GM21737 (cell line): ENCODE measurements around the gene MGLL.

Experiments used
- ATAC-seq: cut with Tn5 transposase; IDR thresholded peaks from one replicate; pipeline ENCODE4 v1.9.1; 2021; ENCODE audit warnings: mild to moderate bottlenecking, moderate library complexity; ENCODE audit not compliant: unreplicated experiment

MGLL gene

DNA sequence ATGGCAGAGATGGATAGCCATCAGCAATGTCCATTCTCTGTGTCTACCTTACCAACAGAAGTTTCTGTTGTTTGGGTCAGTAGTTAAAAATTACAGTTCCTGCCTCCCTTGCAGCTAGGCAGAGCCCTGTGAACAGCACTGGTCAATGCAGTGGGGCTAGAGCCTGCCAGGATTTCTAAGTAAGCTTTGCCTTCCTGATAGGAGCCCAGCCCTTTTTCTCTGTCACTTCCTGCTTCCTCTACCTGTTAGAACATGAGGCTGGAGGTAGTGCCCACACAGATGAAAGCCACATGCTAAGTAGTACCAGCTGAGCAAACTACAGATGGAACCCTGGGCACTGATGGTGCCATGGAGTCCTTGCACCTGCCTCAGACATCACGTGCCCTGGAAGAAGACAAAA, 45.0 kb downstream of the MGLL start:
- ATAC-seq, result no peak

- no peak for ATAC-seq
These were observed 46.0 kb downstream of the MGLL start for GRCh38 chr3:127776347-127776746.

DNA sequence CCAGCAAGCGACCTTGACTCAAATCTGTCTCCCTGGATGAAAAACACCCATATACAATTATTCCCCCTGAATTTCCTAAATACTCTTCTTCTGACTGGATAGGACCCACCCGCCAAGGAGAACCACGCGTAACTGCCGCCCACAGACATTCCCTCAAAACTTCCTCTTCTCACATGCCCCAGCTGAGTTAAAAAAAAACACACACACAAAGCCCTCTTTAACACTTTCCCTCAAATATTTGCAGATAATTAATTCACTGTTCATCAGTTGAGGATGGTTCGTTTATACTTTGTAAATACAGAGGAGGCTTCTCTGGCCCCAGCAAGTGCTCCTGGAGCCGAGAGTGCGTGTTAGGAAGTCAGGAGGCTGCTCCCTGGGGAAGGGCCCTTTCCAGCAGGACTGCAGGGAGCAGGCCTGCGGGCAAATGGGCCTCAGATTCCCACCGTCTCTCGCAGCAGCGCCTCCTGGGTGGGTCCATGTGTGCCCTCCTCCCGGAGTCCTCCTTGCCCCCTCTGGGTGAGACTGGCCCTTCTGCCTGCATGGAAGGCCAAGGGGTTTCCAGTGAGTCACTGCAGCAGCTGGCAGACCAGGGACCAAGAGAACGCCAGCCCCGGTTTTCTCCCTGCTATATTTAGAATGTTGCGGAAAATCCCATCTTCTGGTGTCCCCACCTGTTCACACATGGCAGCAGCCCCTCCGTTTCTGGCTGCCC, 46.8 kb downstream of the MGLL start:
- no peak for ATAC-seq

GRCh38 chr3:127774647-127775046, 47.7 kb downstream of the MGLL start:
- no peak for ATAC-seq

- no peak for ATAC-seq
These were observed 48.4 kb downstream of the MGLL start for GRCh38 chr3:127773752-127774395.

DNA sequence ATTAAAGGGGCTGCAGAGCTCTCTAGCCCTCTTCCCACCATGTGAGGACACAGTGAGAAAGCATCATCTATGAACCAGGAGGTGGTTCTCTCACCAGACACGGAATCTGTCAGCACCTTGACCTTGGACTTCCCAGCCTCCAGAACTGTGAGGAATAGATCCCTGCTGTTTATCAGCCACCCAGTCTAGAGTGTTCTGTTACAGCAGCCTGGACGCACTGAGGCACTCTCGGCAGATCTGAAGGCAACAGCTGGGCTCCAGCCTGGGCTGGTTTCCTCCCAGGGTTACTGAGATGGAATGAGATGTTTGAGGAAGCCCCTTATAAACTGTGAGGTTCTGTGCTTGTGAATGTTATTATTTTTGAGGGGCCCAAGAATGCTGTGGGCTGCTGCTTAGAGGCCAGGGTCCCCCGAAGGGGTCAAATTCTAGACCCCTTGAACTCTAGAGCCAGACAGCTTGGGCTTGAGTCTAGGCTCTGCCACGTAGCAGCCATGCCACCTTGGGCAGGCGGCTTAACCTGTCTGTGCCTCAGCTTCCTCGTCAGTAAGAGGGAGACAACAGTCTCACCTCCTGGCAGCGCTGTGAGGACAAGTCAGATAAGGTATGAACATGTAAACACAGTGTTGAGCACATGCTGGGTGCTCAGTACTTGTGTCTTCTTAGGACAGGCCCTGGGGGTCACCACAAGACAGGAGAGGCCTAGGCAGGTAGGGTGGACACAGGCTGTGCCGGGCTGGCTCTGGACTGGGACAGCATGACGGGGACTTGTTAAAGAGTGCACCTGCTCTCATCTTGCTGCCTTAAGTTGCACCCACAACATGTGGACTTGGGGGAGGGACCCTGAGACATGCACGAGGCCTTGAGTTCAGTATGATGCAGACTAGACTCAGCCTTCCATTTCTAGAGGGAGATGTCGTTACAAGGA, 49.2 kb downstream of the MGLL start:
- ATAC-seq, result no peak

DNA sequence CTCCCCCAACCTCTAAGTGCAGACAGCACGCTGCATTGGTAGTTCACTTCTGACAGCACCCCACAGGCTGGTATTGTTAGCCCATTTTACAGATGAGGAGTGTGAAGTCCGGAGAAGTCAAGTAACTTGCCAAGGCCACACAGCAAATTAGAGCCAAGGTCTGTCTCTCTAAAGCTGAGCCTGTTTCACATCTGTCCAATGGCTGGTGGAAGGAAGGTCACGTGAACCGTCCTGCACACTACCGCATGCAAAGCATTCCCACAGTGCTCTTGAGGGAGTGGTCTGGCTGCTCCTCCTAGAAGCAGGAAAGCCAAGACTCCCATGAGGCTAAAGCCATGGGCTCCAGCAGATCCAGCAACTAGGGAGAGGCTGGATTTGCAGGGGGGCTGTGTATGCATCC, 50.0 kb downstream of the MGLL start:
- no peak for ATAC-seq

DNA sequence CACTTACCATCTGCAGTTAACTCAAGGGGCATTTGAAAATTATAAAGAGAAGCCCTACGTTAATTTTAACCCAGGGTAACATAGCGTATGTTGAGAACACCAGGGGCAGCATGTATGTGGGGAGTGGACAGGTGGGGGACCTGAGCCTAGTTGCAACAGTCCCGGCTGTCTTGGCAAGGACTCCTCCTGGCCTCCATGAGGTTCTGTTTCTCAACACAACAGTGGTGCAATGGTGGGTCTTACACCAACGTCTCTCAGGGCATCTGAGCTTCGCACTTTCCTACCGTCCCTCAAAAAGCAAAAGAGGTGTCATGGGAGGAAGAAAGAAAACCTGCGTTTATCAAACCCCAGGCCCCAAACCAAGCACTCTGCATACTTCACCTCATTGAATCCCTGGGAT, 50.6 kb downstream of the MGLL start:
- ATAC-seq, result no peak

GRCh38 chr3:127770671-127771355, 51.5 kb downstream of the MGLL start:
- no peak for ATAC-seq

DNA sequence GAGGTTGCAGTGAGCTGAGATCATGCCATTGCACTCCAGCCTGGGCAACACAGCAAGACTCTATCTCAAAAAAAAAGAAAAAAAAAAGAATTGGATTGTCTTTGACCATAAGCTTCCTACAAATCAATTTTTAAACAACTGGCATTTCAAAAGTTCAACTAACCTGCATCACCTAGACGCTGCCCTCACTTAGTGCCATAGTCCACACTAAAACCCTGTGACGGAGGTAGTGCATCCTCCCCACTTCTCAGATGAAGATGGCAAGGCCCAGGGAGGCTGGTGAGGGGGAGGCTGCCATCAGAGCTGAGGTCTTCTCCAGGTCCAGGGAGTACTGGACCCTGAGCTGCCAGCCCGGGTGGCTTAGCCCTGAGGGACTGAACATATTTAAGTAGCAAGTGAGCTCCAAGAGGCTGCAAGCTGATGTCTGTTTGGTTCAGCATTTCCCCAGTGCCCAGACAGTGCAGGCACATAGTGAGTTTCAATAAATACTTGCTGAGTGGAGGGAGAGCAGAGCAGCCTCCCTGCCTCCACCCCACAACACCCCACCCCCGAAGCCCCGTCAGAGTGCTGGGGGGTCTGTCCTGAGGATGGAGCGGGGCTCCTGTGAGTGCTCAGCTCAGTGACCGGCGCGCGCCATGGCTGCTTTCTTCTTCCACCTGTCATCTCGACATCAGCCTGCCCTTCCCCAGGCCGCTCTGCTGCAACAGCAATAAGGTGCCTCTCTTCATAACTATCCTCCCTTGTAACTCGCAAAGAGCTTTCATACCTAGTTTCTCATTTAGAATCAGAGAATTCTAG, 52.8 kb downstream of the MGLL start:
- ATAC-seq, result no peak

DNA sequence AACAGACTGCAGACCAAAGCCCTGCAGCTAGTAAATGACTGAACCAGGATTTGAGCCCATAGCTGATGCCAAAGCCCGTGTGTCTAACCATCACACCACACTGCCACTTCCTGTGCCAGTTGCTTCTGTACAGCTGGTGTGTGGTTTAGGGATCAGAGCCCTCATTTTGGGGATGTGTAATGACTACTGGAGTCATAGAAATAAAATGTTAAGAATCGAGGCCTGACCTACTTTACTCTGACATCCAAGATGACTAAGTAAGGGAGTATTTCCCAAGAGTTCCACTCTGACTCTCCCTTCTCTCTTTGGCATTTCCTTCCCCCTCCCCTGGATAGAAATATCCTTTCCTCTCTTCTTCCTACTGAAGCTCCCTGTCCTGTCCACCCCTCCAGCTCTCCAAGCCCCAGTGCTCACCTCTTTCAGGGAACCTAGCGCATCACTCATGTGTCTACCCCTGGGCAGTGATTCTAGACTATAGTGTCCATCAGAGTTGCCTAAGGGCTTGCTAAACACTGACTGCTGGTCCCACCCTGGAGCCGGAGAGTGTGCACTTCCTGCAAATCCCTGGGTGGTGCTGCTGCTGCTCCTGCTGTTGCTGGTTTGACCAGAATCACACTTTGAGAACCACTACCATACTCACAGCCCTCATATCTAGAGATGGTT, 53.8 kb downstream of the MGLL start:
- no peak for ATAC-seq

- ATAC-seq, result no peak
These were observed 55.2 kb downstream of the MGLL start for GRCh38 chr3:127767126-127767525.

DNA sequence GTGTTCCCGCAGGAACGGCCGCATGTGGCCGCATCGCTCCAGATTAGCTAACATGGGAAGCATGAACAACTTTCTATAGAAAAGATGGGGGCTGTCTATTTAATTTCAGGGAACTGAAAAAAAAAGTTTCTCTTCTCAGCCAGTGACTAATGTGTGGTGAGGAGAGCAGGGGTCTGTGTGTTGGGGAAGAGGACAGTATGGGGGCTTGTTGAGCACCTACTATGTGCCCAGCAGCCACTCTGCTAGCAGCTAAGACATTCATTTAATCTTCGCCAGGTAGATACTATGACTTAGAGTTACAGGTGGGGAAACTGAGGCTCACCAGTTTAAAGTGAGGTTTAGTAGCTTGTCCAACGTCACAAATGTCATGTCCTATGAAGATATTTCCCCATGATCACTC, 56.6 kb downstream of the MGLL start:
- ATAC-seq, result no peak

DNA sequence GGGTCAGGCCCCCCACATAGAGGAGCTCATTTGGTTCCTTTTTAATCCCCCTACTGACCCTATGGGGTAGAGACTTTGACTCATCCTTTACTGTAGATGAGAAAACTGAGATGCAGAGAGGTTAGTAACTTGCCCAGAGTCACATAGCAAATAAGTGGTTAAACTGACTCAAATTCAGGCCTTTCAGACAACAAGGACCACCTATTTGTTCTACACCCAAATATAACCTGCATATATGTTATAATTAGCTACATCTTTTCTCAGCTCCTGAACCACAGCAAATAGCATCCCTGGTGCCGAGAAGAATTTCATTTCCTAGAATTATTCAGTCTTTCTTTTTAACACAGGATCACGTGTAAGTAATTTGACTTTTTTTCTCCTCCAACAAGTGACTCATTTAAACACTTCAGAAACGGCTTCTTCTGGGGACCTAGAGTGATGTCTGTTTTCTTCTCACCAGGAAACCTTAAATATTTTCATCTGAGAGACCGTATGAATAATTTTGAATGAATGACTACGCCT, 57.4 kb downstream of the MGLL start:
- ATAC-seq, result no peak

DNA sequence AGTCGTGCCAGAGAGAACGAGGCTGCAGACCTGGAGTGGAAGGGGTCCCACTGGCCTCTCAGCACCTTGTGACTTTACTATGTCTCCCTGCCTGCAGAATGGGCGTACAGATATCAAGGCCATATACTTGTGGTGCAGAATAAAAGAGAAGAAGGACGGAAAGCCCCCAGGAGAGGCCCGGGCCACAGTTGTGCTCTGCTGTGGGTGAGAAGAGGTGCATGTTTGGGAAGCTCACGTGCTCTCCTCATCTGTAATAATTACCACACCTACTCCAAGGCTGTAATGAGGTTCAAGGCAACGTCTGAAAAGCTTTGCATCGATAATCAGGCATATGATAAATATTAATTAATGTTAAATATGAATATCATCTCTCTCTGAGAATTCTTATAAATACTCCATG, 58.0 kb downstream of the MGLL start:
- ATAC-seq, result no peak

DNA sequence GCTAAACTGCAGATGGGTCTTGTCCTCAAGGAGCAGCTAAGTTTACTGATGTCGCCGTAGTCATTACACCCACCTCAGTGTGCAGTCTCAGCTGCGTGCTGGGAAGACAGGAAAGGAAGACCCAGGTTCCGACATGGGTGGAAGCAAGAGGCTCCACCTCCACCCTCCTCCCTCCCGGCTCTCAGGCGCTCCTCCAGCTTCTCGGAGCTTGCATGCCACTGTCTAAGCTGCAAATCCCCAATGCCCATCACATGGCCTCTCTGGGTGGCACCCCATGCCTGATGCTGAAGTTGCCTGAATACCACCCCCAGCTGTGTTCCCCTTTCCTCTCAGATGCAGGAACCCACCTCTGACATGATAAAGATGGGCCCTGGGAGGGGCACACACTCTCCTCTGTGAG, 58.5 kb downstream of the MGLL start:
- ATAC-seq, result no peak

DNA sequence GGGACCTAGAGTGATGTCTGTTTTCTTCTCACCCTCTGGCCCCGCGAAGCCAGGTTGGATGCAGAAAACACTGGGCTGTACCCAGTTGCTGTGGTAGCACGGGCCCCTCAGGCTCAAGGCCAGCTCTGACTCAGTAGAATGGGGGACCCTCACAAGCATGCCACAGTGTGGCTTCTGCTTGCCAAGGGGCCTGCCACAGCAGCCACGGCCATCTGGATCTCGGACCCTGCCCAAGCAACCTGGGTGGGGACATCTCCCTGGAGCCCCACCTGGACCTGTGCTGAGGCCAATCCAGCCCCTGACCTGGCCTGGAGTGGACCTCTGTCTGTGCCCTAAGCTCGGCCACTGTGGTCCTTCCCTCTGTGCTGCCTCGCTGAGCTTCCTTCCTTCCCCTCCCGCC, 59.0 kb downstream of the MGLL start:
- no peak for ATAC-seq

GRCh38 chr3:127762787-127763105, 59.6 kb downstream of the MGLL start:
- no peak for ATAC-seq

GRCh38 chr3:127762077-127762786, 60.1 kb downstream of the MGLL start:
- peak; percentile 40 for ATAC-seq
